Activated naive CD4-positive, alpha-beta T cell treated with anti-CD3 and anti-CD28 coated beads, Interleukin-2, amount 10 ng/mL, durations not matched to agents 7 days and 5 days (primary cell): ENCODE results near the gene SPNS3.

Source experiments
- CTCF ChIA-PET: fragments of 350-600 bp; sonication (Branson Sonifier 250); formaldehyde crosslinking; loops from one replicate; lab custom pipeline; 2021; ENCODE audit warnings: antibody characterized with exemption; lab: Charles Lee
- DNase-seq: peaks from one replicate; pipeline ENCODE4 v3.0.0-alpha.2; 2020
- H3K27ac Mint-ChIP-seq: one replicate; pipeline ENCODE4 v1.8.0; 2021; ENCODE audit warnings: mild to moderate bottlenecking, moderate library complexity, mixed read lengths
- H3K27me3 Mint-ChIP-seq: one replicate; pipeline ENCODE4 v1.8.0; 2021; ENCODE audit warnings: mild to moderate bottlenecking, mixed read lengths
- H3K36me3 Mint-ChIP-seq: one replicate; pipeline ENCODE4 v1.8.0; 2021; ENCODE audit warnings: mixed read lengths
- H3K4me1 Mint-ChIP-seq: one replicate; pipeline ENCODE4 v1.8.0; 2021; ENCODE audit warnings: mixed read lengths
- H3K4me3 Mint-ChIP-seq: one replicate; pipeline ENCODE4 v1.8.0; 2021; ENCODE audit warnings: mild to moderate bottlenecking, moderate library complexity, mixed read lengths
- H3K9me3 Mint-ChIP-seq: one replicate; pipeline ENCODE4 v1.8.0; 2021; ENCODE audit warnings: mixed read lengths

The SPNS3 gene

GRCh38 chr17:4519361-4519788, 85.6 kb downstream of the SPNS3 start:
- CTCF ChIA-PET = interaction anchor here (1.0 kb wide), 1 partner anchor 99 kb away, joined by 3 read pairs; no protein-coding TSS in a partner anchor
- H3K27me3 Mint-ChIP-seq = peaks cover 22% of the 10 kb centered on the region
- DNase-seq = no peak
- H3K4me1 Mint-ChIP-seq = no peaks in the 10 kb centered on the region
- H3K36me3 Mint-ChIP-seq = no peaks in the 10 kb centered on the region
- H3K27ac Mint-ChIP-seq = no peak overlapping the region
- H3K4me3 Mint-ChIP-seq = no peak overlapping the region
- H3K9me3 Mint-ChIP-seq = no peaks in the 10 kb centered on the region

- Mint-ChIP-seq H3K27me3 (peaks cover 29% of the 10 kb centered on the region), H3K4me1 (no peaks in the 10 kb centered on the region), H3K36me3 (no peaks in the 10 kb centered on the region), H3K27ac (no peak overlapping the region), H3K4me3 (no peak overlapping the region), H3K9me3 (no peaks in the 10 kb centered on the region)
- no peak for DNase-seq
- CTCF ChIA-PET = interaction anchor here (1.0 kb wide), 1 partner anchor 100 kb away, joined by 3 read pairs; no protein-coding TSS in a partner anchor
Observed at GRCh38 chr17:4520060-4520893, 86.5 kb downstream of the SPNS3 start.

- no peaks in the 10 kb centered on the region for H3K36me3 Mint-ChIP-seq
- CTCF ChIA-PET = no interaction called here
- no peak overlapping the region for H3K4me3 Mint-ChIP-seq
- H3K9me3 Mint-ChIP-seq = no peaks in the 10 kb centered on the region
- H3K27me3 Mint-ChIP-seq = peaks cover 36% of the 10 kb centered on the region
- H3K27ac Mint-ChIP-seq = no peak overlapping the region
- no peak for DNase-seq
- H3K4me1 Mint-ChIP-seq = no peaks in the 10 kb centered on the region
Observed at GRCh38 chr17:4520894-4521600, 87.3 kb downstream of the SPNS3 start.

- Mint-ChIP-seq H3K36me3 (no peaks in the 10 kb centered on the region), H3K4me1 (no peaks in the 10 kb centered on the region), H3K4me3 (no peak overlapping the region), H3K9me3 (no peaks in the 10 kb centered on the region), H3K27ac (no peak overlapping the region), H3K27me3 (peaks cover 45% of the 10 kb centered on the region)
- CTCF ChIA-PET = no interaction called here
- DNase-seq = no peak
Observed at GRCh38 chr17:4522661-4523060, 88.9 kb downstream of the SPNS3 start.

GRCh38 chr17:4523946-4524345, 90.2 kb downstream of the SPNS3 start:
- DNase-seq = no peak
- Mint-ChIP-seq H3K27ac (no peak overlapping the region), H3K27me3 (peaks cover 47% of the 10 kb centered on the region), H3K4me1 (no peaks in the 10 kb centered on the region), H3K4me3 (no peak overlapping the region), H3K36me3 (no peaks in the 10 kb centered on the region), H3K9me3 (no peaks in the 10 kb centered on the region)
- CTCF ChIA-PET = no interaction called here

GRCh38 chr17:4525691-4526397, 92.1 kb downstream of the SPNS3 start:
- peak overlapping the region; percentile 75 for H3K27ac Mint-ChIP-seq
- H3K4me3 Mint-ChIP-seq = no peak overlapping the region
- no peaks in the 10 kb centered on the region for H3K9me3 Mint-ChIP-seq
- CTCF ChIA-PET = interaction anchor here (2.0 kb wide), 1 partner anchor 105 kb away, joined by 6 read pairs; no protein-coding TSS in a partner anchor
- no peak for DNase-seq
- peaks cover 52% of the 10 kb centered on the region for H3K27me3 Mint-ChIP-seq
- H3K36me3 Mint-ChIP-seq = no peaks in the 10 kb centered on the region
- H3K4me1 Mint-ChIP-seq = no peaks in the 10 kb centered on the region

- Mint-ChIP-seq H3K4me3 (no peak overlapping the region), H3K9me3 (no peaks in the 10 kb centered on the region), H3K4me1 (no peaks in the 10 kb centered on the region), H3K27me3 (peaks cover 57% of the 10 kb centered on the region), H3K27ac (no peak overlapping the region), H3K36me3 (no peaks in the 10 kb centered on the region)
- DNase-seq = no peak
- CTCF ChIA-PET = interaction anchor here (2.0 kb wide), 1 partner anchor 106 kb away, joined by 6 read pairs; no protein-coding TSS in a partner anchor
Observed at GRCh38 chr17:4527134-4527533, 93.4 kb downstream of the SPNS3 start.

- no peaks in the 10 kb centered on the region for H3K9me3 Mint-ChIP-seq
- CTCF ChIA-PET = no interaction called here
- DNase-seq = no peak
- peaks cover 59% of the 10 kb centered on the region for H3K27me3 Mint-ChIP-seq
- no peak overlapping the region for H3K27ac Mint-ChIP-seq
- no peaks in the 10 kb centered on the region for H3K4me1 Mint-ChIP-seq
- no peak overlapping the region for H3K4me3 Mint-ChIP-seq
- H3K36me3 Mint-ChIP-seq = no peaks in the 10 kb centered on the region
Observed at GRCh38 chr17:4527566-4528125, 93.9 kb downstream of the SPNS3 start.

GRCh38 chr17:4529533-4530152, 95.9 kb downstream of the SPNS3 start:
- H3K27ac Mint-ChIP-seq = no peak overlapping the region

GRCh38 chr17:4530799-4531730, 97.3 kb downstream of the SPNS3 start:
- Mint-ChIP-seq H3K36me3 (no peaks in the 10 kb centered on the region), H3K4me3 (no peak overlapping the region), H3K27ac (no peak overlapping the region), H3K27me3 (peaks cover 58% of the 10 kb centered on the region), H3K9me3 (no peaks in the 10 kb centered on the region), H3K4me1 (no peaks in the 10 kb centered on the region)
- CTCF ChIA-PET = interaction anchor here (0.7 kb wide), 1 partner anchor 286 kb away, joined by 3 read pairs; no protein-coding TSS in a partner anchor
- no peak for DNase-seq

More at GRCh38 chr17:4529533-4530152, 95.9 kb downstream of the SPNS3 start:
- Mint-ChIP-seq H3K27me3 (peaks cover 71% of the 10 kb centered on the region), H3K36me3 (no peaks in the 10 kb centered on the region), H3K4me1 (no peaks in the 10 kb centered on the region), H3K4me3 (no peak overlapping the region), H3K9me3 (no peaks in the 10 kb centered on the region)
- CTCF ChIA-PET = no interaction called here
- DNase-seq = no peak

- Mint-ChIP-seq H3K27me3 (peaks cover 49% of the 10 kb centered on the region), H3K4me1 (no peaks in the 10 kb centered on the region), H3K36me3 (no peaks in the 10 kb centered on the region), H3K9me3 (no peaks in the 10 kb centered on the region), H3K4me3 (no peak overlapping the region), H3K27ac (no peak overlapping the region)
- CTCF ChIA-PET = no interaction called here
- DNase-seq = no peak
Observed at GRCh38 chr17:4531988-4532736, 98.4 kb downstream of the SPNS3 start.

- H3K4me1 Mint-ChIP-seq = no peaks in the 10 kb centered on the region
- H3K4me3 Mint-ChIP-seq = no peak overlapping the region
- DNase-seq = no peak
- H3K27ac Mint-ChIP-seq = no peak overlapping the region
- peaks cover 49% of the 10 kb centered on the region for H3K27me3 Mint-ChIP-seq
- H3K9me3 Mint-ChIP-seq = no peaks in the 10 kb centered on the region
- H3K36me3 Mint-ChIP-seq = no peaks in the 10 kb centered on the region
- CTCF ChIA-PET = no interaction called here
Observed at GRCh38 chr17:4532860-4533522, 99.3 kb downstream of the SPNS3 start.
